HEK293T (cell line): ENCODE measurements around the gene ARID4B.

Experiments used
- FOXA1 ChIP-seq: fragments of 450-650 bp; IDR thresholded peaks from 2 replicates; pipeline ENCODE4 v1.6.1; 2016; ENCODE audit warnings: mild to moderate bottlenecking
- FOXK2 ChIP-seq: fragments of 450-650 bp; IDR thresholded peaks from 2 replicates; pipeline ENCODE4 v1.6.1; 2016; ENCODE audit warnings: mild to moderate bottlenecking

- TF ChIP-seq FOXA1 (no peak), FOXK2 (no peak)
Measured at GRCh38 chr1:235181561-235182245, 146.3 kb downstream of the ARID4B start.
